GM12865 (cell line): ENCODE results near the gene ZAP70.

Experiments
- DNase-seq: peaks from one replicate; pipeline ENCODE4 v3.0.0; 2010; ENCODE audit warnings: low read depth
- H3K4me3 ChIP-seq: 2 replicates; pipeline ENCODE4 v1.5.1; 2011; ENCODE audit warnings: mild to moderate bottlenecking, low read depth, low read length, control low read depth
- TF ChIP-seq, protein P1 (sequence below): IDR thresholded peaks from 2 replicates; pipeline ENCODE4 v1.5.1; 2011; ENCODE audit warnings: low read length, control low read depth, low read depth, inconsistent platforms; ENCODE audit not compliant: insufficient read depth; ENCODE audit errors: missing control alignments

The ZAP70 gene

DNA sequence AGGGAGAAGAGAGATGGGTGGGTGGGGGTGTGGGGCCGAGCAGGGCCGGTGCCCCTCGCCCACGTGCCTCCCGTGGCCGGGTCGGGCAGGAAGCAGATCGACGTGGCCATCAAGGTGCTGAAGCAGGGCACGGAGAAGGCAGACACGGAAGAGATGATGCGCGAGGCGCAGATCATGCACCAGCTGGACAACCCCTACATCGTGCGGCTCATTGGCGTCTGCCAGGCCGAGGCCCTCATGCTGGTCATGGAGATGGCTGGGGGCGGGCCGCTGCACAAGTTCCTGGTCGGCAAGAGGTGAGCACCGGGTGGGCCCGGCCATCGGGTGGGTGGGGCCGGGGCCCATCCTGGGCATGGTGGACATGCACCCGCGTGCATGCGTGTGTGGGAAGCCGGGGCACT is 21.8 kb downstream of the ZAP70 start:
- TF ChIP-seq, protein P1, sequence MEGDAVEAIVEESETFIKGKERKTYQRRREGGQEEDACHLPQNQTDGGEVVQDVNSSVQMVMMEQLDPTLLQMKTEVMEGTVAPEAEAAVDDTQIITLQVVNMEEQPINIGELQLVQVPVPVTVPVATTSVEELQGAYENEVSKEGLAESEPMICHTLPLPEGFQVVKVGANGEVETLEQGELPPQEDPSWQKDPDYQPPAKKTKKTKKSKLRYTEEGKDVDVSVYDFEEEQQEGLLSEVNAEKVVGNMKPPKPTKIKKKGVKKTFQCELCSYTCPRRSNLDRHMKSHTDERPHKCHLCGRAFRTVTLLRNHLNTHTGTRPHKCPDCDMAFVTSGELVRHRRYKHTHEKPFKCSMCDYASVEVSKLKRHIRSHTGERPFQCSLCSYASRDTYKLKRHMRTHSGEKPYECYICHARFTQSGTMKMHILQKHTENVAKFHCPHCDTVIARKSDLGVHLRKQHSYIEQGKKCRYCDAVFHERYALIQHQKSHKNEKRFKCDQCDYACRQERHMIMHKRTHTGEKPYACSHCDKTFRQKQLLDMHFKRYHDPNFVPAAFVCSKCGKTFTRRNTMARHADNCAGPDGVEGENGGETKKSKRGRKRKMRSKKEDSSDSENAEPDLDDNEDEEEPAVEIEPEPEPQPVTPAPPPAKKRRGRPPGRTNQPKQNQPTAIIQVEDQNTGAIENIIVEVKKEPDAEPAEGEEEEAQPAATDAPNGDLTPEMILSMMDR, result no peak
- DNase-seq, result no peak
- no peak overlapping the region for H3K4me3 ChIP-seq

DNA sequence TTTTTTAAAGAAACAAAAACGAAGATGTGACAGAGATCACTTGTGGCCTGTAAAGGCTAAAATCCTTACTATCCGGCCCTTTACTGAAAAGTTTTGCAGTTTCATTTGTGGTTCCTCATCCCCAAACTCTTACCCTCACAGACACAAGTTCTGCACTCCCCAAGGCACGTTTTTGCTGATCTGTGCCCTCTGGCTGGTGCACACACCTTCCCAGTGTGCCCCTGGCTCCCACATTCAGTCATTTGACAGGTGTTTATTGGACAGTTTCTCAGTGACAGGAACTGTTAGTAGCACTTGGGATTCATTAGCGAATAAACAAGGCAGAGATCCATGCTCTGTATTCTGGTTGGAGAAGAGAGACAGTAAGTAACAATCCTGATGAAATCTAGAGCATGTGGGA is 22.8 kb downstream of the ZAP70 start:
- TF ChIP-seq, protein P1, result no peak
- DNase-seq, result no peak
- H3K4me3 ChIP-seq, result no peak overlapping the region

DNA sequence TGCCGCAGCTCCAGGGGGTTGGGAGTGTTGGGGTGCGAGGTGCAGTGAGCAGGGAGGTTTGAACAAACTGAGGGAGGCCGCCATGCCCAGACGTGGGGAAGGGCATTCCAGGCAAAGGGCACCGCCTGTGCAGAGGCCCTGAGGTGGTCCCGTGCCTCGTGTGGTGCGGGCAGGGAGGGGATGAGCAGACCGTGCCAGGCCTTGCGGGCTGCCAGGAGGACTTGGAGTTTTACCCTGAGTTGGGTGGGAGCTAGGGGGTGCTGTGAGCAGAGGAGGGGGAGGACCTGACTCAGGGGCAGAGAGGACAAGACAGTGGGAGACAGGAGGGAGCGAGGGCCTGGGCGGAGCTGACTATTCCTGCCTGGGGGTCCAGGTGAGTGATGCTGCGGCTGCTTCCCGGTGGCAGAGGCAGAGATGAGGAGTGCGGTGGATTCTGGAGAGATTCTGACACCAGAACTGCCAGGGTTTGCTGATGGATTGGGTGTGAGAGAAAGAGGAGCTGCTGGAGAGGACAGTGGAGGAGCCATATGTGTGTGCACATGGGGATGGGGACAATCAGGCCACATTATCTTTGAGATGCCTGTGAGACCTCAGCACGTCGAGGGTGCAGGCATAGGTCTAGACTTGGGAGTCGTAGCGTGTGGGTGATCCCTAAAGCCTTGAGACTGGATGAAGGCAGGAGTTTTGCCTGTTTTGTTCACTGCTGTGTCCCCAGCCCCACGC is 23.4 kb downstream of the ZAP70 start:
- no peak overlapping the region for H3K4me3 ChIP-seq
- DNase-seq, result no peak
- TF ChIP-seq, protein P1, result no peak

DNA sequence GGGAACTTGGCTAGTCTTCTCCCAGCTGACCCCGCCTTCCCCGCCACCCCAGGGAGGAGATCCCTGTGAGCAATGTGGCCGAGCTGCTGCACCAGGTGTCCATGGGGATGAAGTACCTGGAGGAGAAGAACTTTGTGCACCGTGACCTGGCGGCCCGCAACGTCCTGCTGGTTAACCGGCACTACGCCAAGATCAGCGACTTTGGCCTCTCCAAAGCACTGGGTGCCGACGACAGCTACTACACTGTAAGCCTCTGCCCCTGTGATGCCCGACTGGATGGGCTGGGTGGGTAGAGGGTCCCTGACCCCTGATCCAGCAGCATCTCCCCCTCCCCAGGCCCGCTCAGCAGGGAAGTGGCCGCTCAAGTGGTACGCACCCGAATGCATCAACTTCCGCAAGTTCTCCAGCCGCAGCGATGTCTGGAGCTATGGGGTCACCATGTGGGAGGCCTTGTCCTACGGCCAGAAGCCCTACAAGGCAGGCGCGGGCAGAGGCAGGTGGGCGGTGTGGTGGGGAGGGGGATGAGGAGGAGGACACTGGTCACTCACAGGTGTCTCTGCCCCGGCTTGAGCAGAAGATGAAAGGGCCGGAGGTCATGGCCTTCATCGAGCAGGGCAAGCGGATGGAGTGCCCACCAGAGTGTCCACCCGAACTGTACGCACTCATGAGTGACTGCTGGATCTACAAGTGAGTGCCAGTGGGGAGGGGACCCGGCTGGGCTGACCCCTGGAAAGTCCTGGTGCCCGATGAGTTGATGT is 24.2 kb downstream of the ZAP70 start:
- no peak for DNase-seq
- TF ChIP-seq, protein P1, result no peak
- H3K4me3 ChIP-seq, result no peak overlapping the region

DNA sequence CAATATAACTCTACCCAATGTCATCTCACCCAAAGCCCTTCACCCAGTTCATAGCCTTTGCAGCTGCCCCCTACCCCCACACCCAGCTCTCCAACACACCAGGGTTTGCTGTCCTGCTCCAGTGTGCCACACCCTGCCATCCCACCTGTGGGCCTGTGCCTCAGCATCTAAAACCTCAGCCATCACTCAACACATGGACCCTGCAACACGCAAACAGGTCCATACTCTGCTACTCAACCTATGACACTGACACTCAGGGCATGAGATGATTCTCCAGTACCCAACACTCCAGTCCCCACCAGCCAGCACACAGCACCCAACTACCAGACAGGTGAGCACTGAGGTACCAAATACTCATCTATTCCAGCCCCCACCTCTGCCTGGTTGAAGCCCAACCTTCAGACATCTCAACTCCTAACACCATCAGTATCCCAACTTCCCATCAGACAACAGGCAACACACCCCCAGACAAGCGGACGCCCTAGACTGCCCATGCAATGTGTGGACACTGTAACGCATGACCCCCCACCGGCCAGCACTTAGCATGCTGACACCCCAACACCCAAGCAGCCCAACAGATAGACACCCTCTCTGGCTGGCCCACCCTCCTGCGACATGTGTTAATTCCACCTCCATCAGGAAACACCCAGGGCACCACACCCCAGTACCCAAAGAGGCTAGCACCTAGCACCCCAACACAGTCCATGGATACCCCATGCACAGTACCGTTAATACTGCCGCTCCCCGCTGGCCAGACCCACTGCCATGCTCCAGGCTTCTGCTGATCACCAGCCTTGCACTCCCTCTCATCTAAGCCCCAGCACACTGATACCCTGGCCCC is 25.0 kb downstream of the ZAP70 start:
- TF ChIP-seq, protein P1, result no peak
- no peak overlapping the region for H3K4me3 ChIP-seq
- DNase-seq, result no peak

DNA sequence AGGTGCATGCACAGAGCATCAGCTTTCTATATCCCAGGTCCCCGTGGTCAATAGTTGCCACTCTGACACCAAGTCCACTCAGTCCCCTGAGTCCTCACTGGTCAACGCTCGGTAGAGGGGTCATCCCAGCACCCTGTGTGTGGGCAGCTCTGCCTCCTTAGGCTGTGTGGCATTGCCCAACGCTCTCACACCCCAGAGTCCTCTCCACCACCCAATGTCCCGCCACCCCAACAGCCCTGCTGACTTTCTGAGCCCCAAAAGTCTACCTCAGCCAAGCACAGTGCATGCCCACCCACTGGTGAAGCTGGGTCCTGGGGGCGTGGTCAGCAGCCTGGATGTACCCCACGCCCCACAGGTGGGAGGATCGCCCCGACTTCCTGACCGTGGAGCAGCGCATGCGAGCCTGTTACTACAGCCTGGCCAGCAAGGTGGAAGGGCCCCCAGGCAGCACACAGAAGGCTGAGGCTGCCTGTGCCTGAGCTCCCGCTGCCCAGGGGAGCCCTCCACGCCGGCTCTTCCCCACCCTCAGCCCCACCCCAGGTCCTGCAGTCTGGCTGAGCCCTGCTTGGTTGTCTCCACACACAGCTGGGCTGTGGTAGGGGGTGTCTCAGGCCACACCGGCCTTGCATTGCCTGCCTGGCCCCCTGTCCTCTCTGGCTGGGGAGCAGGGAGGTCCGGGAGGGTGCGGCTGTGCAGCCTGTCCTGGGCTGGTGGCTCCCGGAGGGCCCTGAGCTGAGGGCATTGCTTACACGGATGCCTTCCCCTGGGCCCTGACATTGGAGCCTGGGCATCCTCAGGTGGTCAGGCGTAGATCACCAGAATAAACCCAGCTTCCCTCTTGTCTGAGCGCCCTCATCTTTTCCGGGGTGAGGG is 25.9 kb downstream of the ZAP70 start:
- TF ChIP-seq, protein P1, result no peak
- no peak for DNase-seq
- H3K4me3 ChIP-seq, result no peak overlapping the region
